Measurements from ENCODE around the gene ATG7.
"Not testable (repeated sequence)": the region's sequence is repeated elsewhere in the genome, so short reads cannot be mapped to it uniquely, and the experiment has no call there.

ATG7 gene

DNA sequence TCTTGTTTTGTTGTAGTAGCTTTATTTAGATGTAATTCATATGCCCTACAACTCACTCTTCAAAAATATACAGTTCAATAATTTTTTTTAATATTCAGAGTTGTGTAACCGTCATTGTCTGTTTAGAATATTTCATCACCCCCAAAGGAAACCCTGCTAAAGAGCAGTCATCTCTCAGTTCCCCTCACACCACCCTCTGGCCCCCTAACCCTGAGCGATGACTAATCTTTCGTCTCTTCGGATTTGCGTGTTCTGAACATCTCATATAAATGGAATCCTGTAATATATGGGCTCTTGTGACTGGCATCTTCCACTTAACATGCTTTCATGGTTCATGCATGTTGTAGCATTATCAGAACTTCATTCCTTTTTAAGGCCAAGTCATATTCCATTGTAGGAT lies 183.8 kb downstream of the ATG7 start:
- no peak for DNase-seq (ENCODE audit: low read depth in 2 of 2, low spot score in 1 of 2)

DNA sequence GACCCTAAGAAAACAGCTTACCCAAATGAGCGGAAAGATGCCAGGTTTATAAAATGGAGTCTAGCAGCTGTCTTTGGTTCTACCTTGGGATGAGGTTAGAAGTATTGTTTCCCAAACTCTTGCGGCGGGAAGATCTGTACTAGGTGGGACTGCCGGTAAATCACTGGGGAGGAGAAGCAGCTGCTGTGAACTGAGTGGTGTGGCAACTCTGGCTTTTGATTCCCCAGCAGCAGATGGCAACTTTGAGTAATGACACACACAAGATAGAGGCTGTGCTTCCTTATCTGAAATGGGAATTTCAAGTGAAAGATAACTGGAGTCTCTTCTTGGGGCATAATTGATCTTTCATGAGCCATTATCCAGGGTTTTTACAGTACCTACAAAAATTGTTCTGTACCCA lies 184.9 kb downstream of the ATG7 start:
- no peak for DNase-seq (ENCODE audit: low read depth in 2 of 2, low spot score in 1 of 2)

DNA sequence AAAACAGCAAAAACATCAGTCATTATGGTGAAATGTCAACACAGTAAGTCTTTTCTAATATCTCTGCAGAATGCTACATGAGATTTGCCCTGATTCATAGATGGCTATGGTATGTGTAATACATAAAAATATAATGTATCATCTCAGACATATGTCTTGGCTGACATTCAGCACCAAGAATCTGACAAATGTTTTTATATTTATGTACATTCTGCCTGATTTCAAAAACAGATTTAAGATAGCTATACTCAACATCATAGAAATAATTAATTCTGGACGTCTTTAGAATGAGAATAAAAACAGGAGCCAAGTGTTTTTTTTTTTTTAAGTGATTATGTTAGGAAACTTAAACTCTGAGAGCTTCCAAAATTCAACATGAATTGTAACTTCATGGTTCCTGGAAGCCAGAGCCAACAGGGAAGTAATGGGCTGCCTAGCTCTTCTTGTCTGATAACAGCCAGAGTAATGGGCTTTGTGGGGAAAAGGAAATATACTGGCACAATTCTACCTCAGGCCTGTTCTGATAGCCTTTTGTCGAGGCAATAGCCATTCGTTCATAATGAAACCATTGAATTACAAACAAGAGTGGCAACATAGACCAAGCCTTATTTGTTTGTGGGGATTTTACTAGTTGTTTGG lies 187.1 kb downstream of the ATG7 start:
- no peak for DNase-seq (ENCODE audit: low read depth in 2 of 2, low spot score in 1 of 2)

DNA sequence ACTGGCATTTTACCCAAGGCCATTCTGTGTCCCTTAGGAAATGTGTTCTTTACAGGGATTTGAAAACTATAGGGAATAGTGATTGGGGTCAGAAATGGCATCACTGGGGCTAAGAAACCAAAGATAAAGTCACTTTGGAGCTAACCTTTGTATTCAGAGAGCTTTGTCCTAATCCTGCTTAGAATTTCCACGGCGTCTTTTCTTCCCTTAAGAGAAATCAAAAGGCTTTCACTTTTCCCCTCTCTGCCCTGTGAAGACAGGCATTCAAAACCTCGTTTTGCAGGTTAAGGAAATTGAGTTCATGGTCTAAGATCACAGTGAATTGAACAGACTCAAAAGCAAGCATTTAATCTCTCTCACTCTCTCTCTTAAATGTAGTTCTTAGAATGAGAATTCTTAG lies 189.0 kb downstream of the ATG7 start:
- DNase-seq (ENCODE audit: low read depth in 2 of 2, low spot score in 1 of 2): no peak

DNA sequence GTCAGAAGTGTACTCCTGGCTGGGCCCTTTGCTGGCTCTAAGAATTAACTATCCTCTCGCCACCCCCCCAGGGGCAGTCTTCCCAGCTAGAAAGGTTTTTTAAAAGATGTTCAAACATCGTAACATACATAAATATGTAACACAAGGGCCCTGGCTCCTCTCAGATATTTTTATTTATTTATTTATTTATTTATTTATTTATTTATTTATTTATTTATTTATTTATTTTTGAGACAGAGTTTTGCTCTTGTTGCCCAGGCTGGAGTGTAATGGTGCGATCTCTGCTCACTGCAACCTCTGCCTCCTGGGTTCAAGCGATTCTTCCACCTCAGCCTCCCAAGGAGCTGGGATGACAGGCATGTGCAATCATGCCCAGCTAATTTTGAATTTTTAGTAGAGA lies 190.5 kb downstream of the ATG7 start:
- DNase-seq (ENCODE audit: low read depth in 2 of 2, low spot score in 1 of 2): not testable (repeated sequence)

DNA sequence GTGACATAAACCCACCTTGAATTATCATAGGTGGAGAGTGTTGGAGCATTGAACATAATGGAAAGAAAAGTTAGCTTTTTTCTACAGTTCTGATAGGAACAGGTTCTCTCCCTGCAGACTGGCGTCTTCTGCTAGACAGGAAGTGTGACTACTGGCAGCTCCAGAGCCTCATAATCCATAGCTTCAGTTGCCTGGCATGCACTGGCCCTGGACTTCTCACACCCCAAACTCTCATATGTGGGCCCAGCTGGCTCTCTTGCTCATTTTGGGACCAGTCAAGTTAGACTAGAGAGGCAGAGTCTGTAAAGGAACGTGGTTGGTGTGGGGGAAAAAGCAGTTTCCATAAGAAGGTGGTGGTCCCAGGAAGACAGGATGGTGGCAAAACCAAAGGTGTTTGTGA lies 191.4 kb downstream of the ATG7 start:
- no peak for DNase-seq (ENCODE audit: low read depth in 2 of 2, low spot score in 1 of 2)

DNA sequence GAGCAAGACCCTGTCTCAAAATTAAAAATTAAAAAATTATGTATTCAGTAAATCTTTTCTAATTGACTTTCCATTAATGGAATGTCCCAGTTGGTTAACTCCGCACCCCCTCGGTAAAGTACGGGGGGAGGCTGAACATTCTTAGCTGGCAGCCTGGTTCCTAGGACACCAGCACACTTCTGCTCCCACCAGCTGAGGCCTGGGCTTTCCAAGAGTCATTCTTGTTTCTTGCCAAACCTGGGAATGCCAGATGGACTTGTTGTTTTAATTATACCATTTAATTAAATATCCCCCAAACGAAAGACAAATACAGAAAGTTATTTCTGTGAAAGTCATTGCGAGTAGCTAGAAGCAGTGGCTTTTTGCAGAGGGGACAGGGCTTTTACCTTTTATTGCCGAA lies 192.2 kb downstream of the ATG7 start:
- no peak for DNase-seq (ENCODE audit: low read depth in 2 of 2, low spot score in 1 of 2)

DNA sequence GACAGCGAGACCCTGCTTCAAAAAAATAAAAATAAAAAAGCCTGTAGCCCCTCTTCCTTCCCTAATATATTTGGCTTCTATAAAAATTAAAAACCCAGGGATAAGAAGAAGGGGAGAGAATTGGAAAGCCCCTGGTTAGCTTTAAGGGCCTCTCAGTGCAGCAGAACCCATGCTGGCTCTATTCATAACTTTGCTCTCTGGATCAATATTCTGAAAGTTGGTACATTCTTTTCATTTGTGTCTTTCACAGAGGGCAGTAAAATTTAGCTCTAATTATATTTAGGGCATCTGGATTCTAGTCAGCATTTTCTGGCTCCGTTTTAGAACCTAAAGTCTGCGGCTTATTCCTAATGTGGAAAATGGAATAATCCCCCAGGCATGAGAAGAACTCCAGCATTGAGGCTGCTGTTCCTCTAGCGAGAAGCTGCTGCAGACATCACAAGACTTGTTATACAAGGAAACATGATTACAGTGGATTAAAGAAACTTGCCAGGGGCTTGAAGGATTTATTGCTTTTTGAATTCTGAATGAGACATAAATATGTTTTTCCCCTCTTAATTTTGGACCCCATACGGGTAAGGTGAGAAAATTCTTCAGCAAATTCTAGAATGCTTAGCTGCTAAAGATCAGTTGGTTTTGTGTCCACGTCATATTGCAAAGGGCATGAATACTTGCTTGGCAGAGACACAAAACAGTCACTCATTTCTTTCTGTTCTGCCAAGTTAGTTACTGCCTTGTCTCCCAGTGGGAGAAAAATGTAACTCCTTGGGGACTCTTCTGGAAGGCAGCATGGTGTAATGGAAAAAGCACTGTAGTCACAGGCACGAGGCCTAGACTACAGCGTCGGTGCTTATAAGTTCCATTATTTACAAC lies 193.8 kb downstream of the ATG7 start:
- no peak for DNase-seq (ENCODE audit: low read depth in 2 of 2, low spot score in 1 of 2)

DNA sequence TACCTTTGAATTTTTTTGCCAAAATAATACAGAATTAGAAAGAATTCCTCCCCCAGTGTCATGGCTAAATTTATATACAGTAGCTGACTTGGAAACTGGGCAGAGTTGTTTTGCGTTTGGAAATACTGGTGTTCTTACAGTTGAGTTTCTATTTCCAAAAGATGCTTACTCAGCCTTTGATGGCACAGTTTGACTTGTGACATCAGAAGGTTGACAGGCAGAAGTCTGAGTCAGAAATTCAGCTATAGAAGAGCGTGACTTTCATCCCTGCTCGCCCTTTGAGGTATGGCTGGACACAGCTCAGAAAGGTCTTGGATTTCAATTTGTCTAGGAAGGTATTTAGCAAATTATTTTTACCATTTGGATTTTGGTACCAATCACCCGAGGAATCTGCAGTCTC lies 195.7 kb downstream of the ATG7 start:
- DNase-seq (ENCODE audit: low read depth in 2 of 2, low spot score in 1 of 2): no peak

DNA sequence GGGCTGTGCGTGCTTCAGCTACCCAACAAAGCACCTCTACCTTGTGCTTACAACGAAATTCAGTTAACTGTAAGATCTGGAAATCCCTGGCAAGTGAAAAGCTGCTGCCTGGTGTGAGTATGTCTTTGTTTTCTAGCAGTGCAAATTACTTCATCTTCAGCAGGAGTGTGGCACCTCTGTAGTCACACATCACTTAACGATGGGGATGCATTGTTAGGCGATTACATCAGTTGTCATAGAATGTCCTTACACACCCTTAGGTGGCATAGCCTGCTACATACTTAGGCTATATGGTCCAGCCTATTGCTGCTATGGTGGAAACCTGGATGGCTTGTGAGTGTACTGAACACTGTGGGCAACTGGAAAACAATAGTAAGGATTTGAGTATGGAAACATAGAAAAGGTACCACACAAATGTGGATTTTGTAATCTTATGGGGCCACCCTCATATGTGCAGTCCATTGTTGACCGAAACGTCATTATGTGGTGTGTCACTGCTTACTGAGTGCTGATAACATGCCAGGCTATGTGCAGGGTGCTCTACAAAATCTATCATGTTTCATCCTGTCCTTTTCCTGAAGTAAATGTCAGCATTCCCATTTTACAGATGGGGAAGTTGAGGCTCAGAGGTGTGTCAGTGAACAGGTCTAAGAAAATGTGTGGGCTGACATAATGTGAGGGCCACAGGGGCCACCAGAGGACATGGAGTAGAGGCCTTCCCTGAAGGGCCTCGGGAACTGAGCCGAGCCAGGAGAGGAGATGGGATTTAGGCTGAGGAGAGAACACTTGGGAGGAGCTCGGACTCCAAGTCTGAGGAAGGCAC lies 198.0 kb downstream of the ATG7 start:
- DNase-seq (ENCODE audit: low read depth in 2 of 2, low spot score in 1 of 2): no peak

DNA sequence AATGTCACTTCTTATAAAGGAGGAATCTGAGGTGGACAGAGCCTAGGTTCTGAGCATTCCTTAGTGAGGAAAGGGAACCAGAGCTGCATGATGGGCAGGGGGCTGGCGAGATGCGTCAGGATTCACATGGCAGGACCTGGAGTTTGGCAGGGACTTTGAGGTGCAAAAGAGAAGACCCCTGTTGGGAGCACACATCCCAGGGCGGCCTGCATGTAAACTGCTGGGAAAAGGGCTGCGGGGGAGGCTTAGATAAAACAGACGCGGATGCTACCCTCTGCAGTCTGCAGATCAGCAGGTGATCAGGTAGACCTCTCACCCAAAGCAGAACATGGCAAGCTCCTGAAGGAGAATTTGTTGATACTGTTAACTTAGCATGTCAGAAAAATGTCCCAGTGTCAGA lies 203.1 kb downstream of the ATG7 start:
- no peak for DNase-seq (ENCODE audit: low read depth in 2 of 2, low spot score in 1 of 2)

DNA sequence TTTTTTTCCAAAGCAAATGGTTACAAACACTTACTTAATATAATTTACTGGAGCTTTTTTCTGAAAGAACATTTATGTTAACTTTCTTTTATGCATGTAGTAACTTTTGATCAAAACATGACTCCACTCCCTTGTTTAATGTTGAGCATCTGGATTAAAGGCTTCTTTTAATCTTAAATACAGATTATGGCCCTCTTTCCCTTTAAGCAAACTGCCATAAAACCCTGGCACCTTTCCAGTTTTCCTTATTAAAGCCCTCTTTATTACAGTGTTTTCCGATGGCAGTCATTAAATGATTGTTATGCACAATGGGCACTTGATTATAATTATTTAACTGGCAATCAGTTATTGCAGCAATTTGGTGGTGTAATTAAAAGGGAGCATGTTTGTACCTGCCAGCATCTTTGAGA lies 204.5 kb downstream of the ATG7 start:
- DNase-seq (ENCODE audit: low read depth in 2 of 2, low spot score in 1 of 2): no peak

DNA sequence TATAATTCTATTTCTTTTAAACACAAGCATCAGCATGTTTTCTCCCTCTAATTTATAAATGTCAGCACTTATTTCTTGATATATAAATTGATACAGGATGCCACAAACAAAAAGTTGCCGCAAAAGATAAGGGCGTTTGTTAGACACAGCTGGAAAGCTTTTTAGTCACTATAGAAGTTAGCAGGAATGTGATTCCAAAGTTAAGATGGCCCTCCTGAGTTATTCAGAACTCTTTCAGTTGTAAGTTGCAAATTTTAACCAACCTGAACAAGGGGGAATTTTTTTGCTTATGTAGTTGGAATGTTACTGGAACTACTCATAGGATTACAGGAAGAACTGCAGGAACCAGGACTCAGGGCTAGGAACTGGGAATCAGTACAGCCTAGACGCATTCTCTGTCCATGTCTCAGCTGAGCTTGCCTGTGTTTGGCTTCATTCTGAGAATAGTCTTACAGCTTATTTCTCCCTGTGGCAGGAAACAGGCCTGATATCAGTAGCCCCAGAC lies 205.3 kb downstream of the ATG7 start:
- DNase-seq (ENCODE audit: low read depth in 2 of 2, low spot score in 1 of 2): no peak

DNA sequence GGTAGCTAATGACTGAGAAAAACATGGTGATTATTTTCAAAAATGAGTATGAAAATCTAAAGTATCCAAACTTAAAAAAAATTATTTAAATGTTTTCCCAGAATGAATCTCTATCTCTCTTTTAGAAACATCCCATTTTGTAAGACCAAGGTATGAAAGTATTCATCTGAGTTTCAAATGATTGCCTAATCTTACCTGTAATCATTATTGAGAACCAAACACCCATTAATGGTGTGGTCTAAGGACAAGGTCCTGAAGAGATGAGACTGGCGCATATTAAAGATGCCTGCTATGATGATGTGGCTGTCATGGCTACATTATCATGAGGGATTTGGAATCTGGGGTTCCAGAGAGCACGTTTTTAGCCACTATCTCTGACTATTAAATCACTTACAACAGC lies 206.0 kb downstream of the ATG7 start:
- no peak for DNase-seq (ENCODE audit: low read depth in 2 of 2, low spot score in 1 of 2)

DNA sequence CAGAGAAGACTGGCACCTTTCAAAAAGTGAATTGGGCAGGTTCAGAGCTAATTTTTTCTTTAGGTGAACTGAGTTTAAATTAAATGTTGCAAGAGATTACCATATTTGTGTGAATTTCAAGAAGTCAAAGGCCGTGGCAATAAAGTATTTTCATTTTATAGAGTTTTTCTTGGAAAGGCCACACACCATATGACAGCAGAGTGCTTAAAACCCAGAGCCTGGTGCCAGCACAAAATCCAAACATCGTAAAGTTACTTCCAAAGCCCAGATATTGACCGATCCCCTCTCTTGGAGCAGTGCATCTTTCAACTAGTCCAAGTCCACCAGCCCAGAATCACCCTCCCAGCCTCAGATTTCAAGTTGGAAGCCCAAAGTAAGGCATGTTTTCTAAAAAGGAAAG lies 207.0 kb downstream of the ATG7 start:
- no peak for DNase-seq (ENCODE audit: low read depth in 2 of 2, low spot score in 1 of 2)

DNA sequence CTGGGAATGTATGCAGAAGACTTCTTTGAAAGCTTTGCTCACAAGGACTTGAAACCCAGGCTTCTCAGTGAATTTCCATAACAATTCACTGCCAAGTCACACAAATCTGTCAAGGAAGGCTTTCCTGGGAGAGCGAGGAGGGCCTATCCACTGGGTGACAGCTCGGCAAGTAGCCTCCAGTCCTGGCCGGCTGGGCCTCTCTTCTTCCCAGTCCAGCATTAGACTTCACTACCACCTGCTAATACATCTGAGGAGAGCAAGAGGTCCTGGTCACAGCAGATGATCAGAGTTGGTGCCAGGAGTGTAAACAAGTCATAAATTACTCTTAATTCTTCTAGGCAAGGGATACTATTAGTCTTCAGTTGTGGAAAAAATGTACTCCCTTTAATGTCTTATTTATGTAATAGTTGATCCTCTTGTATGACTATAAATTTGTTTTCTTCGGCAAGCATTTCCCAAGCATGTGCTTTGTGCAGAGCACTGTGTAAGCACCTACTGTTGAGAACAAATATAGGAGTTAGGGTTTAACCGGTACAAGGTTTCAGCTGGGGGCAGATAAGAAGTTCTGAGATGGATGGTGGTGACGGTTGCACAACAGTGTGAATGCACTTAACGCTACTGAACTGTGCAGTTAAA lies 208.6 kb downstream of the ATG7 start:
- no peak for DNase-seq (ENCODE audit: low read depth in 2 of 2, low spot score in 1 of 2)

DNA sequence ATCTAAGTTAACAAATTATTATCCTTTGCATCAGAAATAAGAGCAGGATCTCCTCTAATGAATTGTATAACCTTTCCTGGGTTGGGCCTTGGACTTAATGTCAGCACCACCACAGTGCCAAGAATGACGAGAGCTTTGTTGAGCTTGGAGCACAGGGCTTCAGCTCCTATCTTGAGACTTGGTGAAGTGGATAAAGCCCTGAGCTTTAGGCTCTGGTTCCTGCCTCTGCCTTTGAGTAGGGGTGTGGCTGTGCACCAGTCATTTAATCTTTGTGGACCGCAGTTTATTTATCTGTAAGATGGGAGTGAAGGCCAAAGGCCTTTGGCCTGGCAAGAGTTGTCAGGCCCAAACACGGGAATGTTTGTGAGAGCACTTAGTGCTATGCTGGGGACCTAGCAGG lies 209.4 kb downstream of the ATG7 start:
- no peak for DNase-seq (ENCODE audit: low read depth in 2 of 2, low spot score in 1 of 2)

DNA sequence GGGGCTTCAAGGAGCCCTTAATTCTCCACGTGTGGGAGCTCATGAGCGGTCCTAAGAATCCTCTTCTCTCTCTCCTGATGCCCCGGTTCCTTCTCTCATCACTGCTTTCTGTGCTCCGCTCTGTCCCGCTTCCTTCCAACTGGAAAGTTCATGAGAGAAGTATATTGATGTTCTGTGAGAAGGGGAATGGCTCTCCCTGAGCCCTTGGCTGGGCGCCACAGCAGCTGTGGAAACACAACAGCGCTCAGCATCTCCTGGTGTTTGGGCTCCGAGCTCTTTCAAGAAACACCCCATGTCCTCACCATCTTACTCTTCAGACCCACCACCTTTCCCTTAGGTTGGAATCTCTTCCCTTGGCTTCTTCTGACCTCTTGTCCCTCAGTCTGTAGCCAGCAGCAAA lies 209.8 kb downstream of the ATG7 start:
- DNase-seq (ENCODE audit: low read depth in 2 of 2, low spot score in 1 of 2): no peak

DNA sequence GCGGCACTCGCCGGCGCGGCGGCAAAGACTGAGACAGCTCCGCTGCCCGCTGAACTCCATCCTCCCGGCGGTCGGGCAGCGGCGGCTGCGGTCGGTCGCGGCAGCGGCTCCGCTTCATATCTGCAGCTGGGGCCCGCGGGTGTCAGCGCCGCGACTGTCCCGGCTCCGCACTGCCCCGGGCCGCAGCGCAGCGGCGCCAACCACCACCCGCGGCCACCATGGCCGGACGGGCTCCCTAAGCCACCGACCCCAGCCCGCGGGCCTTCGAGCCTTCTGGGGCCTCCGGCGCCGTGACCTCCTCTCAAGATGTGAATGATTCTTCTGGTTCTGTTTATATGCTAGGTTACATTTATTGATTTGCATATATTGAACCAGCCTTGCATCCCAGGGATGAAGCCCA lies 216.2 kb downstream of the ATG7 start:
- DNase-seq (ENCODE audit: low read depth in 2 of 2, low spot score in 1 of 2): not testable (repeated sequence)

DNA sequence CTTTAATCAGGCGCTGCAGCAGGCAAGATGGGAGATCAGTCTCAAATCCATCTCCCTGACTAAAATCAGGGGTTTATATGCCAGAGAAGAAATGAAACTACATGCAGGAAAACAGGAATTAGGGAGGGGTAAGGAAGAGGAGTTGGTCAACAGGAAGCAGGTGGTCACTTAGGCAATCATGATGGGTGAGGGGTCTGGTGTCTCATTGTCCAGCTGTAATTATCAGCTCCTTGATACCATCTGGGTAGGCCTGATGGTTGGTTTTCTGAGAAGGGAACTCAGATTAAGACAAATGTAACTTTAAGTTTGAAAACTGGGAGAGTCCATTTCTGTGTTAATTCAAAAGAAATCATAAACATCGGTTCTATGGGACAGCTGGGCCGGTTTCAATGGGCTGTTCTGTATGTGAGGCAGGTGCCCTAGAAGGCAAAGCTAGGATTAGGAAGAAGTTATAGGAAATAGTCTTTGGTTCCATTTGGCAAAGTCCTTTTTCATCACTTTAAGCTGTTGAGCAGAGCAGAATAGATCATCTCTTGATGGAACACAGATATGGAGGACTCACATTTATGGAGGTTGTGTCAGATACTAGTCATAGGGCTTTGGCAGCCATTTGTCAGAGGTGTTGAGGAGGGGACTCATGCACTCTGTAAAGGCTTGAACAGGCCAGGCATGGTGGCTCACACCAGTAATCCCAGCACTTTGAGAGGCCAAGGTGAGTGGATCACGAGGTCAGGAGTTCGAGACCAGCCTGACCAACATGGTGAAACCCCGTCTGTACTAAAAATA lies 222.1 kb downstream of the ATG7 start:
- no peak for DNase-seq (ENCODE audit: low read depth in 2 of 2, low spot score in 1 of 2)

Measured in stimulated activated CD8-positive, alpha-beta memory T cell treated with anti-CD3 and anti-CD28 coated beads, Interleukin-4, amount 100 ng/mL, for 1 hour (primary cell).